ENCODE results near the gene DERL3.
A peak's percentile ranks its signal among the peaks of the same experiment; 100 is the strongest.

The DERL3 gene

DNA sequence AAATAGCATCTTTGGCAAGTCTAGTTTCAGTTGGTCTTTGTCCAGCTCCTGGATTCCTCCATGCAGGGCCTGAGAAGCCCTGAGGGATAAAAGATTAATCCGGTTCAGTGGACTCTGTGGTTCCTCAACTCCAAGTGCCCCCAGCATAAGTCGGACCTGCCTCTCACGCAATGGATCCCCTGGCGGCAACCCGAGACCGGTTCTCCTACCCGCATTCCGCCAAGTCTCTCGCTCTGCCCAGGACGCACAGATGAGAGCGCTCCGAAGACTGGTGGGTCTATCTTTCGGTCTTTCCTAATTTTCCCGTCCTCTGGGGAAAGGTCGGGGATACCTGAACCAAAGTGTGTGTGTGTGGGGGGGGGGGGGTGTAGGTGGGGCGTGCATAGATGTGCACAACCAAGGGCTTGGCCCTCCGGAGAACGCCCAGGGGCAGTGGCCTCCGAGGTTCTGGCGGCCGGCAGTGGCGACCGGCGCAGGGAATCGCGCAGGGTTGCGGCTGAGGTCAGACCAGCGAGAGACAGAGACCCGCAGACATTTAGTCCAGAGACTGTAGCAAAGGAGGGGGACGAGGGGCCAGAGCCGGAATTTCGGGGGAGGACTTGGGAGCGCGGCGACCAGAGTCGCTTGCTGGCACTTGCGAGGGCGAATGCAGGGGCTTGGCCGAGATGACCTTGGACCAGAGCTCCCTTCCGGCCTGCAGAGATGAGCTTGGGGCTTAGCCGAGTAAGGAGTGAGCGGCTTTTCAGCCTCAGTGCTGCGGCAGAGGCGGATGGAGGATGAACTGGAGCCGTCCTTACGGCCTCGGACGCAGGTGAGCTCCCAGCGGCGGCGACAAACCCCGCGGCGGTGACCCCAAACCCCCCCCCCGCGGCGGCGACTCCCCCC lies 18.2 kb upstream of the DERL3 start:
- DNase-seq (ENCODE audit: low read depth): peak; percentile 41
- peak; percentile 12 for TF ChIP-seq CTCF (IDR thresholded peaks at IDR 0.05; ENCODE audit: low read length, missing control alignments)
- peak overlapping the region; percentile 66 for H3K4me3 ChIP-seq (replicated peaks; ENCODE audit: low read depth, low read length)

- TF ChIP-seq CTCF (IDR thresholded peaks at IDR 0.05; ENCODE audit: low read length, missing control alignments): no peak
- no peak for DNase-seq (ENCODE audit: low read depth)
- H3K4me3 ChIP-seq (replicated peaks; ENCODE audit: low read depth, low read length): no peak overlapping the region
Observed at GRCh38 chr22:23850136-23850611, 11.4 kb upstream of the DERL3 start.

GRCh38 chr22:23849009-23850006 lies 10.5 kb upstream of the DERL3 start:
- peak overlapping the region; percentile 5 for H3K4me3 ChIP-seq (replicated peaks; ENCODE audit: low read depth, low read length)
- DNase-seq (ENCODE audit: low read depth): peak; percentile 65
- peak; percentile 79 for TF ChIP-seq CTCF (IDR thresholded peaks at IDR 0.05; ENCODE audit: low read length, missing control alignments)

DNA sequence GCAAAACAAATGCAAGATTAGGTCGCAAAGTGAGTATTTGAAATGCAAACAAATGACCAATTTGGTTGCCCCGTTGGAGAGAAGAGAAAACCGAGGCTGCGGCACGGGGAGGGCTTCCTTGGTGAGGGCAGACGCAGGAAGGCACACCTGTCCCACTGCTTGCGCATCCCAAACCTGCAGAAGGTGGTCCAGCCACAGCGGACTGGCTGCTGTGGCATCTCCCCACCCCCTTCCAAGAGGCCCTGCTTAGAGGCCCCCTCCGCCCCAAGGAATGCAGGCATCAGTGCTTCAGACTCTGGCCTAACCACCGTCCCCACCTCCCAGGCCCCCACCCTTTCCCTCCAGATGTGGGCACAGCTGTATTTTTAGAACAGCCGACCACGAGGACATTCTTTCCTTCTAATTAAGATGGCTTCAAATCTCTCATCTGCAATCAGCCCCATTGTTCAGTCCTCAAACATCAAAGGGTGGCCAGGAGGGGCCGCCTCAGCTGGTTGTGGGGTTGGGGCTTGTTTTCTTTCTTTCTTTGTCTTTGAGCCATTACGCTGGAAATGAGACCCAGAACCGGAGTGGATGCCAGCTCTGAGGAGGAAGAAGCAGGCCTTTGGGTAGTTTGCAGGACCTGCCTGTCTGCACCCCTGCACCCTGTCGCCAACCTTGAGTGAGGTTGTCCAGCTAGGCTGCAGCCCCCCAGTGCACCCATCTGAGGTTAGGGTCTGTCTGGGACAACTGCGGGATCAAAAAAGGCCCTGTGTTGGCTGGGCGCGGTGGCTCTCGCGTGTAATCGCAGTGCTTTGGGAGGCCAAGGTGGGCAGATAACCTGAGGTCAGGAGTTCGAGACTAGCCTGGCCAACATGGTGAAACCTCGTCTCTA lies 9.4 kb upstream of the DERL3 start:
- no peak overlapping the region for H3K4me3 ChIP-seq (replicated peaks; ENCODE audit: low read depth, low read length)
- no peak for TF ChIP-seq CTCF (IDR thresholded peaks at IDR 0.05; ENCODE audit: low read length, missing control alignments)
- no peak for DNase-seq (ENCODE audit: low read depth)

DNA sequence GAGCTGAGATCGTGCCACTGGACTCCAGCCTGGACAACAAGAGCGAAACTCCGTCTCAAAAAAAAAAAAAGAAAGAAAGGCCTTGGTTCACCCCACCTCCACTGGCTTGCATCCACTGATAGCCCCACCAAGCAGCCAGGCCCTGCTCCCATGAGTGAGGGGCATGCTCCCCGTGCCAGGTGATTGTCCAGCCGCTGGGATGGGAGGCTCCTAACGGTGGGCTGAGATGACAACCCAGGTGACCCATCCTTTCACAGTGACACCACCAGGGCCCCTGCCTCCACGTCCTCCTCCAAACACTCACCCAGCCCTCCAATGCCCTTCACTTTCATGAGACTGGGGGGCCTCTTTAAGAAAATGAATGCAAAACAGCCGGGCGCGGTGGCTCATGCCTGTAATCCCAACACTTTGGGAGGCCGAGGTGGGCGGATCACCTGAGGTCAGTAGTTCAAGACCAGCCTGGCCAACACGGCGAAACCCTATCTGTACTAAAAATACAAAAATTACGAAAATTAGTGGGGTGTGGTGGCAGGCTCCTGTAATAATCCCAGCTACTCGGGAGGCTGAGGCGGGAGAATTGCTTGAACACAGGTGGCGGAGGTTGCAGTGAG lies 8.6 kb upstream of the DERL3 start:
- no peak for TF ChIP-seq CTCF (IDR thresholded peaks at IDR 0.05; ENCODE audit: low read length, missing control alignments)
- H3K4me3 ChIP-seq (replicated peaks; ENCODE audit: low read depth, low read length): no peak overlapping the region
- DNase-seq (ENCODE audit: low read depth): no peak

- no peak for DNase-seq (ENCODE audit: low read depth)
- H3K4me3 ChIP-seq (replicated peaks; ENCODE audit: low read depth, low read length): no peak overlapping the region
- no peak for TF ChIP-seq CTCF (IDR thresholded peaks at IDR 0.05; ENCODE audit: low read length, missing control alignments)
Observed at GRCh38 chr22:23846081-23846469, 7.3 kb upstream of the DERL3 start.

Data from fibroblast of pulmonary artery (primary cell).